Ovary (tissue), 10 donors: ENCODE results near the gene TAF11L2. TPM values are rescaled to one million over a fixed set of nuclear protein-coding genes. Genes with fewer than 3 reads are reported as not detected.
"Not testable (repeated sequence)": the region's sequence is repeated elsewhere in the genome, so short reads cannot be mapped to it uniquely, and the experiment has no call there.

Experiments used
- DNase-seq, 5 donors: peaks; one replicate each; pipeline ENCODE4 v3.0.0-alpha.2; 2019 to 2020
- H3K27ac ChIP-seq, 2 donors: fragments of 200-600 bp; one replicate each; pipeline versions ENCODE4 v1.5.1 to v1.8.0; 2019 to 2022
- H3K27me3 ChIP-seq: fragments of 200-600 bp; one replicate; pipeline ENCODE4 v1.8.0; 2022
- H3K36me3 ChIP-seq: fragments of 200-600 bp; sonication (generic); one replicate; pipeline ENCODE4 v1.5.1; 2019
- H3K4me1 ChIP-seq: one replicate; pipeline ENCODE4 v1.8.1; 2013; ENCODE audit warnings: mild to moderate bottlenecking, moderate library complexity; ENCODE audit not compliant: insufficient read depth
- H3K4me3 ChIP-seq: fragments of 200-600 bp; sonication (generic); one replicate; pipeline ENCODE4 v1.5.1; 2017
- H3K9me3 ChIP-seq, 2 donors: fragments of 200-600 bp in 1 of 2; sonication (generic) in 1 of 2; one replicate each; pipeline versions ENCODE4 v1.5.1 to v1.8.1; 2013 to 2019; ENCODE audit warnings: mild to moderate bottlenecking in 1 of 2, moderate library complexity in 1 of 2
- CTCF ChIP-seq, 3 donors: fragments of 450-650 bp in 2 of 3; fragments of 200-600 bp in 1 of 3; IDR thresholded peaks; one replicate each; pipeline versions ENCODE4 v1.5.1 to v1.8.0; 2016 to 2022; ENCODE audit warnings: antibody characterized with exemption in 3 of 3, mild to moderate bottlenecking in 1 of 3
- EP300 ChIP-seq: sonication (generic); formaldehyde crosslinking; IDR thresholded peaks from one replicate; pipeline ENCODE4 v1.6.1; 2017; ENCODE audit warnings: antibody characterized with exemption
- POLR2A ChIP-seq: fragments of 450-650 bp; IDR thresholded peaks from one replicate; pipeline ENCODE4 v1.6.1; 2017; ENCODE audit warnings: antibody characterized with exemption, mild to moderate bottlenecking, moderate library complexity
- WGBS, 3 donors: extraction: QIAGEN DNeasy Blood & Tissue Kit in 1 of 3; methylation state at CpG; one replicate each; pipeline versions ENCODE4 v1.1.5 to v1.1.7; 2013 to 2017; 5-methylcytosine and 5-hydroxymethylcytosine counted together
- intact Hi-C, 4 donors: fragments of 100-400 bp; cut with DNase I; formaldehyde crosslinking; loops; one replicate each; pipeline versions ENCODE4 v1.11.0 to v1.15.1; 2022 to 2023
- long read RNA-seq, 3 donors: library from polyadenylated mRNA in 2 of 3; unstranded in 2 of 3; transcript quantifications; one replicate each; pipeline ENCODE4 v2.0.0 and lab custom pipeline, GENCODE V29; 2021 to 2026
- polyA plus RNA-seq, 2 donors: library from polyadenylated mRNA; stranded (reverse); fragments of 200-250 nt in 1 of 2; fragments of 350-450 nt in 1 of 2; fragmentation: Illumina TruSeq in 1 of 2; extraction: RNeasy Lipid Tissue Mini Kit (QIAGEN cat#74804) in 1 of 2; gene quantifications; one replicate each; pipeline ENCODE4 v1.2.3, GENCODE V29; 2013 to 2014
- total RNA-seq, 7 donors: library from RNA; depleted of rRNA in 2 of 7; stranded (reverse); fragments of >200 nt in 2 of 7; fragmentation: NEBNext Ultra II Directional in 3 of 7; extraction: Animal tissue kit (Norgen Biotek cat#: 25700) in 3 of 7; gene quantifications; one replicate each; pipeline versions ENCODE4 v1.1.0 to v1.2.4, GENCODE V29; 2016 to 2023
- donor health status: DM: no; HTN: no; CAD: no; lungs with moderate emphysema.
- donor health status: DM: no; HTN: no; CAD: no.
- donor health status: Bipolar disorder and iron deficiency.
- donor health status: DM: yes; HTN: yes; CAD: no.
- donor health status: DM: no; HTN: no; CAD: no.
- donor health status: DM: yes; HTN: yes; CAD: no.

The TAF11L2 gene
- total RNA-seq (not detected), polyA plus RNA-seq (not detected)
- long read RNA-seq, donor 1 = 0 reads
- long read RNA-seq, donor 2 = 0 reads
- long read RNA-seq, donor 3 = 0 reads

- H3K27me3 ChIP-seq, H3K27ac ChIP-seq, intact Hi-C loops, H3K36me3 ChIP-seq, DNase-seq, H3K9me3 ChIP-seq, H3K4me1 ChIP-seq, H3K4me3 ChIP-seq: not testable (repeated sequence)
- 91 to 94% (median 91%) methylated on average over 8 of the region's 8 CpGs for WGBS, 3 donors
Measured at GRCh38 chr5:17497931-17498330, at the start of gene TAF11L2. TSS of gene TAF11L2 (plus strand) at chr5:17498231.

- H3K27ac ChIP-seq = no peak overlapping the region
- TF ChIP-seq POLR2A (no peak), CTCF (IDR thresholded peaks at IDR 0.05) (no peak), EP300 (no peak)
- H3K9me3 ChIP-seq = no peaks in the 10 kb centered on the region
- DNase-seq = no peak
- no peaks in the 10 kb centered on the region for H3K27me3 ChIP-seq
- no peaks in the 10 kb centered on the region for H3K4me1 ChIP-seq
- no peaks in the 10 kb centered on the region for H3K36me3 ChIP-seq
- WGBS, 3 donors = 94 to 95% (median 95%) methylated on average over 3 of the region's 3 CpGs
- no peak overlapping the region for H3K4me3 ChIP-seq
- intact Hi-C loops = no loop called here
Measured at GRCh38 chr5:17448877-17449276, 49.2 kb upstream of the TAF11L2 start.

- Histone ChIP-seq H3K9me3 (no peaks in the 10 kb centered on the region), H3K27me3 (no peaks in the 10 kb centered on the region), H3K36me3 (no peaks in the 10 kb centered on the region), H3K4me3 (no peak overlapping the region), H3K27ac (no peak overlapping the region), H3K4me1 (no peaks in the 10 kb centered on the region)
- 60 to 68% (median 62%) methylated on average over 4 of the region's 4 CpGs for WGBS, 3 donors
- intact Hi-C loops = no loop called here
- no peak for DNase-seq
- TF ChIP-seq CTCF (IDR thresholded peaks at IDR 0.05) (no peak), POLR2A (no peak), EP300 (no peak)
Measured at GRCh38 chr5:17452936-17453335, 45.1 kb upstream of the TAF11L2 start.

- no peaks in the 10 kb centered on the region for H3K27me3 ChIP-seq
- no peaks in the 10 kb centered on the region for H3K9me3 ChIP-seq
- no peak overlapping the region for H3K4me3 ChIP-seq
- intact Hi-C loops = no loop called here
- no peak overlapping the region for H3K27ac ChIP-seq
- H3K4me1 ChIP-seq = no peaks in the 10 kb centered on the region
- DNase-seq = no peak
- TF ChIP-seq CTCF (IDR thresholded peaks at IDR 0.05) = no peak
- no peak for TF ChIP-seq EP300
- TF ChIP-seq POLR2A = no peak
- H3K36me3 ChIP-seq = no peaks in the 10 kb centered on the region
- WGBS, 3 donors = 52 to 56% (median 54%) methylated on average over 3 of the region's 3 CpGs
Measured at GRCh38 chr5:17455942-17456341, 42.1 kb upstream of the TAF11L2 start.

- no peak overlapping the region for H3K4me3 ChIP-seq
- no peak overlapping the region for H3K27ac ChIP-seq
- H3K4me1 ChIP-seq = no peaks in the 10 kb centered on the region
- TF ChIP-seq POLR2A (no peak), EP300 (no peak), CTCF (IDR thresholded peaks at IDR 0.05) (no peak)
- no peak for DNase-seq
- H3K27me3 ChIP-seq = no peaks in the 10 kb centered on the region
- H3K9me3 ChIP-seq = no peaks in the 10 kb centered on the region
- H3K36me3 ChIP-seq = no peaks in the 10 kb centered on the region
- 93 to 95% (median 95%) methylated on average over 6 of the region's 6 CpGs for WGBS, 3 donors
- intact Hi-C loops = no loop called here
Measured at GRCh38 chr5:17461793-17462192, 36.2 kb upstream of the TAF11L2 start.
